ENCODE data around the gene SCUBE2. TPM values are rescaled to one million over a fixed set of nuclear protein-coding genes. Genes with fewer than 3 reads are reported as not detected.

The SCUBE2 gene
- total and polyA plus RNA-seq, 4 donors = 2.6 to 27.6 (median 4.0) TPM

GRCh38 chr11:9096427-9096826 lies 5.0 kb upstream of the SCUBE2 start:
- 95 to 96% methylated on average over 5 of the region's 5 CpGs for WGBS, 2 donors

GRCh38 chr11:9095421-9095820 lies 4.0 kb upstream of the SCUBE2 start:
- H3K9me3 ChIP-seq (ENCODE audit: control insufficient read depth in 4 of 4, insufficient read depth in 3 of 4, low read length in 3 of 4) = no peaks in the 10 kb centered on the region
- H3K4me3 ChIP-seq = no peak overlapping the region
- DNase-seq (no peak), ATAC-seq (ENCODE audit: insufficient read depth, low FRiP score) (no peak)
- TF ChIP-seq CTCF (IDR thresholded peaks at IDR 0.05; ENCODE audit: control extremely low read depth, extremely low read depth) = no peak
- H3K9ac ChIP-seq (ENCODE audit: insufficient read depth in 1 of 2, low read length in 2 of 2) = no peak overlapping the region
- H3K27me3 ChIP-seq (ENCODE audit: control insufficient read depth in 3 of 3, insufficient read depth in 3 of 3, low read length in 2 of 3) = no peaks in the 10 kb centered on the region
- H3K27ac ChIP-seq (ENCODE audit: low read depth in 1 of 2, low read length in 1 of 2) = no peak overlapping the region
- H3K4me1 ChIP-seq (ENCODE audit: control insufficient read depth in 5 of 5, insufficient read depth in 5 of 5, low read length in 5 of 5) = peaks cover 0 to 9% (median 0%) of the 10 kb centered on the region in 5 donors
- H3K36me3 ChIP-seq (ENCODE audit: control insufficient read depth in 4 of 4, insufficient read depth in 4 of 4, low read length in 4 of 4) = no peaks in the 10 kb centered on the region
- 91 to 93% methylated on average over 12 of the region's 12 CpGs for WGBS, 2 donors

More at GRCh38 chr11:9096427-9096826, 5.0 kb upstream of the SCUBE2 start:
- Histone ChIP-seq H3K9ac (ENCODE audit: insufficient read depth in 1 of 2, low read length in 2 of 2) (no peak overlapping the region), H3K36me3 (ENCODE audit: control insufficient read depth in 4 of 4, insufficient read depth in 4 of 4, low read length in 4 of 4) (no peaks in the 10 kb centered on the region), H3K27ac (ENCODE audit: low read depth in 1 of 2, low read length in 1 of 2) (no peak overlapping the region), H3K4me3 (no peak overlapping the region), H3K4me1 (ENCODE audit: control insufficient read depth in 5 of 5, insufficient read depth in 5 of 5, low read length in 5 of 5) (peaks cover 0 to 8% (median 0%) of the 10 kb centered on the region in 5 donors), H3K9me3 (ENCODE audit: control insufficient read depth in 4 of 4, insufficient read depth in 3 of 4, low read length in 3 of 4) (no peaks in the 10 kb centered on the region), H3K27me3 (ENCODE audit: control insufficient read depth in 3 of 3, insufficient read depth in 3 of 3, low read length in 2 of 3) (no peaks in the 10 kb centered on the region)
- no peak for TF ChIP-seq CTCF (IDR thresholded peaks at IDR 0.05; ENCODE audit: control extremely low read depth, extremely low read depth)
- DNase-seq = no peak
- no peak for ATAC-seq (ENCODE audit: insufficient read depth, low FRiP score)

GRCh38 chr11:9094420-9094819 lies 3.0 kb upstream of the SCUBE2 start:
- no peak for TF ChIP-seq CTCF (IDR thresholded peaks at IDR 0.05; ENCODE audit: control extremely low read depth, extremely low read depth)
- ATAC-seq (ENCODE audit: insufficient read depth, low FRiP score) (no peak), DNase-seq (no peak)
- Histone ChIP-seq H3K4me3 (no peak overlapping the region), H3K9me3 (ENCODE audit: control insufficient read depth in 4 of 4, insufficient read depth in 3 of 4, low read length in 3 of 4) (no peaks in the 10 kb centered on the region), H3K4me1 (ENCODE audit: control insufficient read depth in 5 of 5, insufficient read depth in 5 of 5, low read length in 5 of 5) (peaks cover 0 to 12% (median 4%) of the 10 kb centered on the region in 5 donors), H3K27ac (ENCODE audit: low read depth in 1 of 2, low read length in 1 of 2) (no peak overlapping the region), H3K27me3 (ENCODE audit: control insufficient read depth in 3 of 3, insufficient read depth in 3 of 3, low read length in 2 of 3) (peaks cover 0 to 2% (median 0%) of the 10 kb centered on the region in 3 donors), H3K36me3 (ENCODE audit: control insufficient read depth in 4 of 4, insufficient read depth in 4 of 4, low read length in 4 of 4) (no peaks in the 10 kb centered on the region), H3K9ac (ENCODE audit: insufficient read depth in 1 of 2, low read length in 2 of 2) (no peak overlapping the region)
- 97% methylated on average over 8 of the region's 8 CpGs for WGBS, 2 donors
